ENCODE results near the gene PIP5K1C.

PIP5K1C gene

DNA sequence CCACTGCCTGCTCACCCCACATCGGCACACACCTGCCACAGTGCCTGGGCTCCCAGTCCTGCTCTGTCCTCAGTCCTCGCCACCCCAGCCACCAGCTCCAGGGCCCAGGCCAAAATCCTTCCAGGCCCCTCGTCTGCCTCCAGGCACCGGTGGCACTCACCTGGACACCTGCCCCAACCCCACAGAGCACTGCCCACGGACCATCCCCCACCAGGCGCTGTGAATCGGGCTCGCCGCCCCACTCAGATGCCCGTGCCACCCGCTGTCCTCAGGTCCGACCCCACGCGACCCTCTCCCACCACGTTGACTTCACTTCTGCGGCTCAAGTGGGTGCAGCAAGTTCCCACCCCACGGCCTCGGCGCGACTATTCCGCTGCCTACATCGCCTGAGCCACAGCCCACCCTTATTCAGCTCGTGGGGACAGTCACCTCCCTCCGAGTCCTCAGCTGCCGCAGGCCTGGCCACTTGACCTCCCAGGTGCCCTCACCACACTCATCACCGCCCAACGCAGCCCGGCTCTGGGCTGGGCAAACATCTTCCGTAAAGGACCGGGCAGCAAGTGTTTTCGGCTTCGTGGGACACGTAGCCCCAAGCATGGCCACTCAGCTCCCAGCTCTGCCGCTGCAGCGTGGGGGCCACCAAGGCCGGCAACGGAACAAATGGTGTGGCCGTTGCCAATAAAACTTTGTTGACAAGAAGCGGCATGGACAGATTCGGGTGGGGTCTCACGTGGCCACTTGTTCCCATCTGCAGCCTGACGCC is 5.7 kb downstream of the PIP5K1C start:
- DNase-seq (ENCODE audit: low read depth), result no peak

DNA sequence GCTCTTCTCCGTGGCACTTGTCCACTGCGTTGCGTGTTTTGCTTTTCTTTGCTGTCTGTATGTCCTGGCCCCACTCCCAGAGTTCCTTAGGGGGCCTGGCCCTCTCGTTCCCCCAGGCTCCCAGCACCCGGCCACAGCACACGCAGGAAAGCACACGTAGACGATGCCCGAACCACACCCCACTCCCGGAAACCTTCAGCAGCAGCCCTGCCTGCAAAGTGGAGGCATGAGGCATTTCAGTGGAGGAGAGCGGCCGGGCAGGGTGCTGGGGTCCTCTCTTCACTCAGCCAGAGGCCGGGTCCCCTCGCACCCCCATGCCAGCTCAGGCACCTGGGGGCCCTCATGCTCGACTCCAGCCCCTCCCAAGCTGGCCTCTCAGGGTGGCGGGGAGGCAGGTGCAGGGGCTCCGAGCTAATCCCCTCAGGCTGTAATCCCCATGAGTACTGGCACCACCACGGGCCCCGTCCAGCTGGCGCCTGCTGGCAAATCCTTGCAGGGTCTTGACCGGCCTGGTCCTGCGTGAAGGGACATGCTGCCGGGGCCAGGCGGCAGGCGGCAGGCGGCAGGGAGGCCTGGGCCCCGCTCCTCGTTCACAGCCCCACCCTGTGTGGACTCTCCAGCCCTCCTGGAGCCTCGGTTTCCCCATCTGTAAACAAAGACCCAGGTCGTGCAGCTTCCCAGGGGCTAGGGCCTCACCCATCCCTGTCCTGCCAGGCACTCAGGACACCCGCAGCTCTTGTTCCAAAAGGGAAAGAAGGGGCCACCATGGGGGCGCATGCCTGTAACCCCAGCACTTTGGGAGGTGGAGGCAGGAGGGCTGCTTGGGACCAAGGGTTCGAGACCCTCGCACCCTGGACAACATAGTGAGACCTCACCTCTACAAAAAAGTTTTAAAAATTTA is 7.0 kb downstream of the PIP5K1C start:
- DNase-seq (ENCODE audit: low read depth), result no peak

DNA sequence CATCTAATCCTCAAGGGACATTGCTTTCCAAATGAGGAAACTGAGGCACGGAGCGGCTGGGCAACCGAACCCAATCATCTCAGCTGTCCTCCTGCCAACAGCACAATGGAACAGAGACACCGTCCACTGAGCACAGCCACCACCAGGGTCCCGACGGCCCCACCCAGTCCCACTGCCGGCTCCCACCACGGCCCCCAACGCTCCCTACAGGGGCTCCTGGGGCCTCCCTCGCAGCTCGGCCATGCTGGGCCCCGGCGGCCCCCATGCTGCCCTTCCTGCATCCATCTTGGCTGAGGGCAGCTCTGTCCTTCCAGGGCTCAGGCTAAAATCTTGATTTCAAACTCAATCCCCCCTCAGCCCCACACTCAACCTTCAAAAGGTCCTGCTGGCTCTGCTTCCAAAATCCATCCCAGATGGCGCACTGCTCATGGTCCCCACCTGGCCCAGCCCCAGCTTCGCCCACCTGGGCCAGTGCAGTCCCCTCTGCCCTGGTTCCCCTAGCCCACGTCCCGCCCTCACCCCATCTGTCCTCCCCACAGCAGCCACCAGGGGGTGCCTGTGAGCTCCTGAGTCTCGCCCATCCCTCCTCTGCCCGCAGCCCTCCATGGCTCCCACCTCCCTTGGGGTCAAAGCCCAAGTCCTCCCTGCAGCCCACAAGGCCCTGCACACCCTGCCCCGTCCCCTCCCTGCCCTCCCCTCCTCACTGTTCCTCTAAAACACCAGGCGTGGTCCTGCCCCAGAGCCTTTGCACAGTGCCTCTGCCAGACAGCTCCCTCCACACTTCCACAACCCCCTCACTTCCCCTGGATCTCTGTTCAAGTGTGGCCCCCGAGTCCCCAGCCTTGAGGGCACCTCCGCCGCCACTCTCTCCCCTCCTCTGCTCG is 7.9 kb downstream of the PIP5K1C start:
- no peak for DNase-seq (ENCODE audit: low read depth)

- DNase-seq (ENCODE audit: low read depth), result no peak
Measured at GRCh38 chr19:3691726-3692125, 8.5 kb downstream of the PIP5K1C start.

- DNase-seq (ENCODE audit: low read depth), result no peak
Measured at GRCh38 chr19:3691372-3691716, 8.9 kb downstream of the PIP5K1C start.

DNA sequence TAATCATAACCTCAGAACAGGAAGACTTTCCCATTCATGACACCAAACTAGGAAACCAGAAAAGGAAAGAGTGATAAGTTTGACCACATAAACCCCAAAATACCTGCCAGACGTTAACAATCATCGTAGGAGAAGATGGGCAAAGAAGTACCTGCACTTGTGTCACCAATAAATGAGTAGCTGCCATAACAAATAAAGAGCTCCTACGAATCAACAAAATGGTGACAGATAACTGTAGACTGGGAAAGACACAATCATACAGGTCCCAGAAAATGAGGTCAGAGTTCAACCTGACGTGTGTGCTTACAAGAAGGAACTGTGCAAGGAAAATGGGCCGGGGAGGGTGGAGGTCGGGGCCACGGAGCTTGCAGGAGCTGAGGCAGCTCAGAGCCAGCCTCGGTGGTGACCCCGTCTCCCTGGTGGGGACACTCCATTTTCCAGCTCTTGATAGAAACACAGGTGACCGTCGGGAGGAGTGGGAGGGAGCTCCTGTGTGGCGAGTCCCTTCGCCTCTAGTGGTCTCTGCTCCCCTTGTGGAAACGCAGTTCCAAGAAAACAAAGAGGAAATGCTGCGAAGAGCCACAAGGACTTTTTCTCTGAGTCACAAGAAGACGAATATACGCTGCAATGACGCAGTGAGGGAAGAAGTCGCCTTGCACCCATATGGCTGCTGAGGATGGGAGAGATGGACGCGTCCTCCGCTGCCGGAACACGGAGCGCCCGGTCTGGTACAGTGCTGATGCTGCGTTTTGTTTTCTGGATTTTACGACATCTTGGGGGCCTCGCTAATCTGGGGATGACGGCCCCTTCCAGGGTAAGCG is 9.5 kb downstream of the PIP5K1C start:
- DNase-seq (ENCODE audit: low read depth), result no peak

GRCh38 chr19:3687774-3688706 is 12.2 kb downstream of the PIP5K1C start:
- no peak for DNase-seq (ENCODE audit: low read depth)

DNA sequence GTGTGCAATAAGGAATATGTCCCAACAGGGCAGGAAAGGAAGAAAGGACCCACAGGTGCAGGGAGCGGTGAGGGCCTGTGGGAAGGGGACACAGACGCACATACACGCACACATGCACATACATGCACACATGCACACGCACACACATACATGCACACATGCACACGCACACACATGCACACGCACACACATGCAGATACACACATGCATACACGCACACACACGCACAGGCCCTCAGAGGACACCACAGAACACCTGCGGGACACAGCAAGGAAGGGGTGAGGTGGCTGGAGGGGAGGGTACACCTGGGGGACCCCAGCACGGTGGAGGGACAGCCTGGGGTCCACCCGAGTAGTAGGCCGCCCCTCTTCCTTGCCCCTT is 12.9 kb downstream of the PIP5K1C start:
- no peak for DNase-seq (ENCODE audit: low read depth)

DNA sequence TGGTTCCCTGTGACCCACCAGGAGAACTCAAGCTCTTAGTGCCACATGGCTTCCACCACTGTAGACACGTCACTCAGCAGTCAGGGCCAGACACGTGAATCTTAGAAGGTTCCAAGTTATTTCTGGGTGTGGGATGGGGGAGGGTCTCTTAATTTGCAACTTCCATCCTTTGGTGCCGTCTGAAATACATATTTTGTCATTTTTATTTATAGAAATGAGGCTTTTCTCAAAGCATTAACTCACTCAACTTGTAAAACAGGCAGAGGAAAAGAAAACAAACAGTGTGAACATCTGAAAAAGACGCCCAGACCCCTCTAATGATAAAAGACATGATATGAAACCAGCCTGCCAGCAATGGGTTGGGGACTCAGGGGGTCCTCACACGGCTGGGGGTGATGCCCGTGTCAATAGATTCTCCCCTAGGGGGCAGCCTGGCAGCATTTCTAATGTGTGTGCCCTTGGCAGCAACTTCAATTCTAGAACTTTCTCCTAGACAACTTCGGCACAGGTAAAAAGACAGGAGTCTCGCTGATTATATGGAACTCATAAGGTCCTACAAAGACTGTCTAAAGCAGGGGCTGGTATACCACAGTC is 15.4 kb downstream of the PIP5K1C start:
- no peak for DNase-seq (ENCODE audit: low read depth)

- no peak for DNase-seq (ENCODE audit: low read depth)
Measured at GRCh38 chr19:3684054-3684816, 16.0 kb downstream of the PIP5K1C start.

- no peak for DNase-seq (ENCODE audit: low read depth)
Measured at GRCh38 chr19:3683405-3684053, 16.7 kb downstream of the PIP5K1C start.

- no peak for DNase-seq (ENCODE audit: low read depth)
Measured at GRCh38 chr19:3682741-3683404, 17.4 kb downstream of the PIP5K1C start.

DNA sequence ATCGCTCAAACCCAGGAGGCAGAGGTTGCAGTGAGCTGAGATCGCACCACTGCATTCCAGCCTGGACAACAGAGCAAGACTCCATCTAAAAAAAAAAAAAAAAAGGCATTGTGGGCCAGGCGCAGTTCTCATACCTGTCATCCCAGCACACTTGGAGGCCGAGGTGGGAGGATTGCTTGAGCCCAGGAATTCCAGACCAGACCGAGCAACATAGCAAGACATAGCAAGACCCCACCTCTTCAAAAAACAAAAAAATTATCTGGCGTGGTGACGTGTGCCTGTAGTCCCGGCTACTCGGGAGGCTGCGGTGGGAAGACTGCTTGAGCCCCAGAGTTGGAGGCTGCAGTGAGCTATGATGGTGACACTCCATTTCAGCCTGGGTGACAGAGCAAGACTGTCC is 18.0 kb downstream of the PIP5K1C start:
- DNase-seq (ENCODE audit: low read depth), result no peak

DNA sequence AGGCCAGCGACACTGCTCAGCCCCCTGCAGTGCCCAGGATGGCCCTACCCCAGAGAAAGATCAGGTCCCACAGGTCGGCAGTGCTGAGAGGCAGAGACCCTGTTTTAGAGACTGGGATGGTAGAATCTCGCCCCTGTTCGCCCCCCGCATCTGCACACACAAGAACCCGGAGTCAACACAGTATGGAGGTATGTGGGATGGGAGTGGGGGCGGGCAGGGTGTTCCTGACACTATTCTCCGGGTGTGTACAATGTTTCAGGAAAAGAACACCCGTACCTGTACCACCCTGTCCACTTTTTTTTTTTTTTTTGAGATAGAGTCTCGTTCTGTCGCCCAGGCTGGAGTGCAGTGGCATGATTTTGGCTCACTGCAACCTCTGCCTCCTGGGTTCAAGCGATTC is 19.3 kb downstream of the PIP5K1C start:
- no peak for DNase-seq (ENCODE audit: low read depth)

GRCh38 chr19:3679581-3679980 is 20.7 kb downstream of the PIP5K1C start:
- no peak for DNase-seq (ENCODE audit: low read depth)

DNA sequence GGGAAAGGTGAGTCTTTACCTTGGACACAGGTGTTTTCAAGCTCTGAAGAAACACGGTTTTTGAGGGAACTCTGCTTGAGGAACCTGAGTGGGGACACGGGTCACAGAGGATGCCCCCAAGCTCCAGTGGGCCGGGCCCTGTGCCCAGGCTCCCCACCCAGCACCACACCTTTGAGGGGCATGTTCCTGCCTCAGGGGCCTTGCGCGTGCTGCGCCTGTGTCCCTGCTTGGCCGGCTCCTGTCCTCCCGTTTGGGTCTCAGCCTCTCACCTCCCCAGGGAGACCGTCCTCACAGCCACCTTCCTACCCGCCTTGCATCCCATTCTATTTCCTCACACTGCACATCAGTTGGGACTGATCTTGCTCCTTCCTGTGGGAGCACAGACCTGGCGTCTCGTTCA is 21.1 kb downstream of the PIP5K1C start:
- no peak for DNase-seq (ENCODE audit: low read depth)

- no peak for DNase-seq (ENCODE audit: low read depth)
Measured at GRCh38 chr19:3678188-3678587, 22.1 kb downstream of the PIP5K1C start.

All from T-helper 22 cell (primary cell).